SH-SY5Y (cell line): Measurements from ENCODE around the gene SALL1.

Experiments
- GATA2 ChIP-seq: IDR thresholded peaks from 2 replicates; pipeline ENCODE4 v1.6.1; 2011; ENCODE audit warnings: mild to moderate bottlenecking, low read depth, low read length
- GATA3 ChIP-seq: IDR thresholded peaks from 2 replicates; pipeline ENCODE4 v1.6.1; 2011; ENCODE audit warnings: low read depth, mild to moderate bottlenecking, low read length, moderate library complexity

The SALL1 gene

GRCh38 chr16:51150888-51151320 lies at the start of gene SALL1:
SALL1 (minus strand) TSS chr16:51151270; CDS start chr16:51151241, 29 bp downstream.
- TF ChIP-seq GATA2, result no peak
- no peak for TF ChIP-seq GATA3

- TF ChIP-seq GATA2, result no peak
Observed at GRCh38 chr16:51200793-51201192, 49.7 kb upstream of the SALL1 start.

DNA sequence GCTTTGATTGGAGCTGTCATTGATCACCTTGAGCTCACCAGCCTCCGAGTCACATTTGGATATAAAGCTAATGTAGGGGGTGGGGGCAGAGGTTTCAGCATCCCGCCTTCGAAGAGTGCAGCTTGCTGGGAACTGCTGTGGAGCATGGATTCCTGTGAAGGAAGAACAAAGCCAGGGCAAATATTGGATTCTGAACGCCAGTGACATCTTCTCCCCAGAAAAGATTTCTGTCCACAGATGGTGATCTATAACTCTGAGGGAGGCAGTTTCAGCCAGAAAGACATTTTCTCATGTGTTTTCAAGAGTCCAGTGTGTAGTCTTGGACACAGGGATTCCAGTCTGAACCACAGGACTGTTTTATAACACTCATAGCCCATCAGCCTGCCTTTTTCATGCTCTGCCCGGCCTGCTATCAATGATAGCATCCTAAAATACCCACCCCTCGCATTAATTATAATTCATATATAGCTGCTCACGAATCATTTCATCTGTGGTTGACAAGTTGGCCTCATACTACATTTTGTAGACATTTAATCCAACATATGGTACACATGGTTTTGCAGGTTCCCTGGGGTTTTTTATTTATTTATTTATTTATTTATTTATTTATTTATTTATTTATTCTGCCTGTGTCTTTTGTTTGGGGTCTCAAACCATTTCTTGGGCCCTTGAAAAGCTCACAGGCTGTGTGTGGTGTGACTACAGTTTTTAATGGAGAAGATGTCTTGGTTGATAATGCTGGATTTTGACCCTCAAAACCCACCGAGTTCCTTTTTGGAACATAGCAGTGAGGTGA lies 47.1 kb upstream of the SALL1 start:
- TF ChIP-seq GATA2 (no peak), GATA3 (no peak)

- TF ChIP-seq GATA2 (no peak), GATA3 (no peak)
Observed at GRCh38 chr16:51193879-51194278, 42.8 kb upstream of the SALL1 start.

DNA sequence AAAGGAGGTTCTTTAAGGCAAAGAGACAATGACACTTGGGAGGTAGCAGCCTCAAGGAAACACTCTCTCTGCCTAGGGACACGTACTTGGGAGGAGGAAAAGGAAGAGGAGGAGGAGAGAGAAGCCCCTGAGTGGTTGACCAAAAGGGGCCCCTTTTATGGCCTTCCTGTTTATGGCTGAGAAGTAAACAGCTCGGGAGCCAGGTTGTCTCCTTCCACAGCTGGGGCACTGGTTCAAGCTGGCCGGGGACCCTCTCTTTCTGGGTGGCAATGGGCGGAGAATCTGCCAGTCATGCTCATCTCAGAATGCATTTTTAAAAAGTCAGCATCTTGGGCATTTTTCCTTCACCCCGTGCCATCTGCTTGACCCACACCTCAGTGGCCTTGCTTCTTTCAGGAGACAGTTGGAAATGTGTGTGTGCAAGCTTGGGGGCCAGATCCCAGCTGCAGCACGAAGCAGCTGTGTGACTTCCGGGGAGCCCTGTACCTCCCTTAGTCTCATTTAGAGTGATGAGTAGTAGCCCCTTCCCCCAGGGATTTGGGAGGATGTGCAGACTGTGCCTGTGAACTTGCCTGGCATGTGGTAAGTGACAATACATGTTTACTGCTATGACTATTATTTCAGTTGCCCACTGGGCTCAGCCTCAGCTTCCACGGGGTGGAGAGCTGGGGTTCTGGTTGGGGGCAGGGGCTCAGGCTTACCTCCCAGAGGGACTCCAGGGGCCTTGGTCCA lies 33.8 kb upstream of the SALL1 start:
- TF ChIP-seq GATA2, result no peak
- no peak for TF ChIP-seq GATA3

GRCh38 chr16:51181503-51181811 lies 30.4 kb upstream of the SALL1 start:
- TF ChIP-seq GATA2 (no peak), GATA3 (no peak)

DNA sequence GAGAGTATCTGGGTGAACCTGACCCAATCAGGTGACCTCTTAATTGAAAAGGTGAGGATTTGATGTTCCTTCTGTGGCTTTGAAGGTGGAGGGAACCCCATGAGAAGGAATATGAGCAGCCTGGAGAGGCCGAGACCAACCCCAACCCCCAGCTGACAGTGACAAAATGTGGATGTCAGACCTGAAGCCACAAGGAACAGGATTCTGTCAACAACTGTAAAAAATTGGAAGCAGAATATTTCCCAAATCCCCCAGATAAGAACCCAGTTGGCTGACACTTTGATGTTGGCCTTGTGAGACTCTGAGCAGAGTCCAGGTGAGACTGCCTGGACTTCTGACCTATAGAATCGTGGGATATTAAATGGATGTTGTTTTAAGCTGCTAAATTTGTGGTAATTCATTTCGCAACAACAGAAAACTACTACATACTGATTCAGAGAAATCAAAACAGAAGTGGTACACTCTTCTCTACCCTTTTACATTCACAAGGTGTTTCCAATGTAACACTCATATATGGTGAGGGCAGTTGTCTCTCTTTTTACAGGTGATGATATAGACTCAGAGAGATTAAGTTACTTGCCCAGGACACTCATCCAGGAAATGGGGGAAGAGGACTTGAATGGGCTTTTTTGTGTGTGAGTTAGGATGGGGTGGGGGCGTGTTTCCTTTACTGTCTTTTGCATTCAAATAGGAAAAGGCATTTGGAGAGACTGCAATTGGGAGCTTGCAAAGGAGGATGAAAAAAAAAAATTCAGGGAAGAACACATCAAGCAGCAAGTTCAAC lies 29.8 kb upstream of the SALL1 start:
- TF ChIP-seq GATA2 (no peak), GATA3 (no peak)

GRCh38 chr16:51175081-51175480 lies 24.0 kb upstream of the SALL1 start:
- TF ChIP-seq GATA2, result no peak
- no peak for TF ChIP-seq GATA3

DNA sequence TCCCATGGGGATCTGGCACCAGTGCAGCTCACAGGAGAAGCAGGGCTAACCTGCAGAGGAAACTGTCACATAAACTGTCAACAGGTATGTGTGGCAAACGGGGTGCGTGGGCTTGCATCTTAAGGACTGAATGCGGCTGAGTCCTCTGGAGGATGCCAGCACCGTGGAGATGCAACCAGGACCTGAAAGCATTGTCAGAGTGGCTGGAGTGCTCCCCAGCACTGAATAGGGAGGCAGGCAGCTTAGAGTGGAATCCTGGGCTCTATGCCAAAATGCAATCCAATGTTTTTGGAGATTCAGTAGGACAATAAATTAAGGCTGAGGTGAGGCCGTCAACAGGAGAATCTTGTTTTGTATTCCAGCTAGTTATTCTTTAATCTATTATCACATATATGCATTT lies 21.3 kb upstream of the SALL1 start:
- no peak for TF ChIP-seq GATA3
- no peak for TF ChIP-seq GATA2

DNA sequence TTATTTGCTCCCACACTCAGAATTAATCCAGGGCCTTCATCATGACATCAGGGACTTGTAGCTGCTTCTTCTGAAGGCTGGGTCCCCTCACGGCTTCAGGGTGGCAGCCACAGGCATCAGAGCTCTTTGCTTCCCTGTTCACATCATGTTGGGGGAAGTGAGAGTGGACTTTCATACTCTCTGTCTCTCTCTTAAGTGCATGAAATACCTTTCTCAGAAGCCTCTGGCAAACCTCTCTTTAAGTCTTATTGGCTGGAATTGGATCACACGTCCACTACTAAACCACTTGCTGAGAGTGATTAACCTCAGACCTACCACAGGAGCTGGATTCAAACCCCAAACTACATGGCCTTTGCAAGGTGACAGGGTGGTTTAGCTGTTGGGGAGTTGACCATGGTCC lies 17.7 kb upstream of the SALL1 start:
- TF ChIP-seq GATA3 (no peak), GATA2 (no peak)

GRCh38 chr16:51167170-51167895 lies 16.3 kb upstream of the SALL1 start:
- TF ChIP-seq GATA3 (no peak), GATA2 (no peak)

DNA sequence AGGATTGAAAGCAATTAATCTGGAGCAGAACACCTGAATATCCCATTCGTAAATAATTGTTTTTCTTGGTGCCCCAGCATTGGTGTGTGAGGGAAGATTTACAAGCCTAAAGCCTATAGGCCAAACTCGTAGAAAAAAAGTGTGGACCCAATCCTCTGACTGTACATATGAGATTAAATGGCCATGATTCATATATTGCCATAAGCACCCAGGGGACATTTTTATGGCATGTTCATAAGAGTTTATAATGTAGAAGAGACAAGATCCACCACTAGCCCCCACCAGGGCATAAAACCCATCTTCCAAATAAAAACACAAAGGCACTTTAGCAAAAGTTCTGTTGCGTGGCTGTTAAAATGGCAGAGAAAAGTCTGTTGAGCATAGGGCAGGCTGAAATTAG lies 15.5 kb upstream of the SALL1 start:
- no peak for TF ChIP-seq GATA3
- TF ChIP-seq GATA2, result no peak

DNA sequence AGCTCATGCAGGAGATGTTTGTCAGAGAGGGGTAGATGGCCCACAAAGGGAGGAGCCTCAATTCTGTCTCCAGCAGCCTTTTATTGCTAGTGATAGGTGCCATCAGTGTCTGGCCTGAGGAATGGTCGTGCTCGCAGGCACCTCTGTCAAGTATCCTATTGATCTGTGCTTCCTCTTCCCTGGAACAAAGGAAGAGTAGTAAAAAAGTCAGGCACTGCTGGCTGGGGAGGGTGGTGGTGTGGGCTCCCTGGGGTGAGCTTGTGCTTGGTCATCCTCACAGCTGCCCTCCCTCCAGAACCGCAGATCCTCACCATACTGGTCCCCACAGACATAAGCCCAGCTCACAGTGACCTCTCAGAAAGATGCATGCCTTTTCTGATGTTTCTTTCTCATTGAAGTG lies 15.0 kb upstream of the SALL1 start:
- TF ChIP-seq GATA2 (no peak), GATA3 (no peak)

- TF ChIP-seq GATA2, result no peak
- no peak for TF ChIP-seq GATA3
Observed at GRCh38 chr16:51165043-51165442, 14.0 kb upstream of the SALL1 start.

GRCh38 chr16:51164574-51164973 lies 13.5 kb upstream of the SALL1 start:
- TF ChIP-seq GATA2 (no peak), GATA3 (no peak)
